ENCODE measurements around the gene SMIM38.
"Not testable (repeated sequence)": the region's sequence is repeated elsewhere in the genome, so short reads cannot be mapped to it uniquely, and the experiment has no call there.

The SMIM38 gene

GRCh38 chr11:69122326-69122629, 33.5 kb upstream of the SMIM38 start:
- no peak for DNase-seq (ENCODE audit: low spot score)

- no peak for DNase-seq (ENCODE audit: low spot score)
Observed at GRCh38 chr11:69122630-69123431, 32.9 kb upstream of the SMIM38 start.

DNA sequence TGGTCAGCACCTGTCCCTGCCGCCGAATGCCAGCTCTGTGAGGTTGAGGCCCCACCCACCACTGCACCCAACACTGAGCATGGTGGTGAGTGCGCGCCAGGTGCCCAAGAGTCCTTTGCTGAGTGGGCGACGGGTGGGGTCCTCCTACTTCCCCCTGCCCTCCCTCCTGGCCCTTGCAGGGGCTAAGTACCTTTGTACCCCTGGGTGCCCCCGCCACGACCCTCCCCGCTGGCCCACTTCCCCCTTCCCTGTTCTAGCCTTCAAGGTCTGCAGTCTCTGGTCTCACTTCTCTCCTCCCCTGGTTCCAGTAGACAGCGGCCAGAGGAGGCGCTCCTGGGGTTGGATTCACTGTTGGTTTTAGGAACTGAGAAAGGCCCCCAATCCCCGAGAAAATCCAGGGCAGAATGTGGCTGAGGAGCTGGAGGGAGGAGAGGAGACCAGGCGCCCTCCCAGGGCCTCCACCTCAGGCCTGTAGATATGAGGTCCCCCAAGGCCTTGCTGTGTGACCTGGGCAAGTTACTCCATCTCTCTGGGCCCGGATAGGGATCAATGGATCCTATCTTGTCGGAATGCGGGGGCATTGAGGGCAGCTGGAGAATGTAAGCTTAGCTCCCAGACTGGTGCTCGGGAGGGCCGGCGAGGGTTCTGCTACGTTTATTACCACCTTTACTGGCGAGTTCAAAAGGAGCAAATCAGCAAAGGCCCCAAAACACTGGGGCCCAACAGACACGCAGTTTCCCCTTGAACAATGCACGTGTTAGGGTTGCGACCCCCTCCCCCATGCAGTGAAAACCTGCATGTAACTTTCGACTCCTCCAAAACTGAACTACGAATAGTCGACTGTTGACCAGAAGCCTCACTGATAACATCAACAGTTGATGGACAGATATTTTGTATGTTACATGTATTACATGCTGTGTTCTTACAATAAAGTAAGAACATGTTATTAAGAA, 31.9 kb upstream of the SMIM38 start:
- DNase-seq (ENCODE audit: low spot score) = no peak

GRCh38 chr11:69125861-69126260, 29.9 kb upstream of the SMIM38 start:
- DNase-seq (ENCODE audit: low spot score) = no peak

DNA sequence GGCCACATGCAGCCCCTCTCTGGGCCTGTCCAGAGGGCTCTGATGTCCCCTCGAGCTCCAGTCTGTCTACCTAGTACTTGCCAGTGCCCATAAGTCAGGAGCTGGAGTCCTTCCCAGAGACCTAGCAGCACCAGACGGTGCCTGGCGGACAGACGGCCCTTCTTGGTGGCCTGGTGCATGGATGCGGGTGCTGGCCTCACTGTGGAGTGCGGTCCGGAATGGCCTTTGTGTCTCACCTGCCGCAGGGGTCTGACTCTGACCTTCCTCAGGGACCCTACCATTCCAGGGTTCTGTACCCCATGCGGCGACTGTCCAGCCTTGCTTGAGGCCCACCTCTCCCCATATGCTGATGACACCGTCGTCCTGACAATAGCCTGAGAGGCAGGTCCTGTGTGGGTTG, 29.4 kb upstream of the SMIM38 start:
- no peak for DNase-seq (ENCODE audit: low spot score)

- no peak for DNase-seq (ENCODE audit: low spot score)
Observed at GRCh38 chr11:69127081-69127850, 28.5 kb upstream of the SMIM38 start.

DNA sequence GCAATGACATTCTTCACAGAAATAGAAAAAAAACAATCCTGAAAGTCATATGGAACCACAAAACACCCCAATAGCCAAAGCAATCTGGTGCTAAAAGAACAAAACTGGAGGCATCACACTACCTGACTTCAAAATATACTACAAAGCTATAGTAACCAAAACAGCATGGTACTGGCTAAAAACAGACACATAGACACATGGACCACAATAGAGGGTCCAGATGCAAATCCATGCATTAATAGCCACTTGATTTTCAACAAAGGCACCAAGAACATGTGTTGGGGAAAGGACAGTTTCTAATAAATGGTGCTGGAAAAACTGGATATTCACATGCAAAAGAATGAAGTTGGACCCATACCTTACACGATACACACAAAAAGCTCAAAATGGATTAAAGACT, 27.9 kb upstream of the SMIM38 start:
- no peak for DNase-seq (ENCODE audit: low spot score)

DNA sequence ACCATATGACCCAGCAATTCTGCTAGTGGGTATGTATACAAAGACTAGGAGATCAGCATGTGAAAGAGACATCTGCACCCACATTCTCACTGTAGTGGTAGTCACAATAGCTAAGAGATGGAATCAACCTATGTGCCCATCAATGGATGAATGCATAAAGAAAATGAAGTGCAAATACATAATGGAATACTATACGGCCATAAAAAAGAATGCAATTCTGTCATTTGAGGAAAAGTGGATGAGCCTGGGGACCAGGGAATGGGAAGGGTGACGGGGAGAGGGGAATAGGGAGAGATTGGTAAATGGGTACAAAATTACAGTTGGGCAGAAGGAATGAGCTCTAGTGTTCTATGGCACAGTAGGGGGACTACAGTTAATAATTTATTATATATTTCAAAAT, 26.7 kb upstream of the SMIM38 start:
- DNase-seq (ENCODE audit: low spot score) = no peak

DNA sequence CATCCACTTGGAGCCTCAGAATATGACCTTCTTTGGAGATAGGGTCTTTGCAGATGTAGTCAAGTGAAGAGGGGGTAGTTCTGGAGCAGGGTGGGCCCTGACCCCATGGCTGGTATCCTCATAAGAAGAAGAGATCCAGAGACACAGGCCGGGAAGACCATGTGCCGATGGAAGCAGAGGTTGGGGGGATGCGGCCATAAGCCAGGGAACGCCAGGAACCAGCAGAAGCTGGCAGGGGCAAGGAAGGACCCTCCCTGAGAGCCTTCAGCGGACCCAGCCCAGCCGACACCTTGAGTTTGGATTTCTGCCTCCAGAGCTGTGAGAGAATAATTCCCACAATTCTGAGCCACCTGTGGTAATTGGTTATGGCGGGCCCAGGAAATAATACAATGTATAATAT, 26.1 kb upstream of the SMIM38 start:
- DNase-seq (ENCODE audit: low spot score) = no peak

GRCh38 chr11:69130654-69131053, 25.1 kb upstream of the SMIM38 start:
- no peak for DNase-seq (ENCODE audit: low spot score)

DNA sequence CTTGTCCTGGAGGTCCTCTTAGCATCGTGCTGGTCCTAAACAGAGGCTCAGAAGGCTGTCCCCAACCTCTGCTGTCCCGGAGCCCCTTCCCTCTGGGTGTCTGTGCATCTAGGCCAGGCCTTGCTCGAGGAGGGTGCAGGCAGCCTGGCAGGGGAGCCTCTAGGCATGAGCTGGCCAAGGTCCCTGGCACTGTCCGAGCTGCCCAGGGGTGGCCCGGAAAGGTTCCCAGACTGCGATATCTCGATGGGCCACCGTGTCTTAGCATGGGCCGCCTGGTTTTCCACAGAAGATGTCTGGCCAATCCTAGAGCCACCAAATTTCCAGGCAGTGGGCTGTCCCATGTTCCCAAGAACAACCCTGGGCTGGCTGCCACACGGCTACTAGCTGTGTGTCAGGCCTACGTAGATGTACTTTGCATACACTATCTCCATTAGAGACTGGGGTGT, 24.6 kb upstream of the SMIM38 start:
- DNase-seq (ENCODE audit: low spot score) = no peak

DNA sequence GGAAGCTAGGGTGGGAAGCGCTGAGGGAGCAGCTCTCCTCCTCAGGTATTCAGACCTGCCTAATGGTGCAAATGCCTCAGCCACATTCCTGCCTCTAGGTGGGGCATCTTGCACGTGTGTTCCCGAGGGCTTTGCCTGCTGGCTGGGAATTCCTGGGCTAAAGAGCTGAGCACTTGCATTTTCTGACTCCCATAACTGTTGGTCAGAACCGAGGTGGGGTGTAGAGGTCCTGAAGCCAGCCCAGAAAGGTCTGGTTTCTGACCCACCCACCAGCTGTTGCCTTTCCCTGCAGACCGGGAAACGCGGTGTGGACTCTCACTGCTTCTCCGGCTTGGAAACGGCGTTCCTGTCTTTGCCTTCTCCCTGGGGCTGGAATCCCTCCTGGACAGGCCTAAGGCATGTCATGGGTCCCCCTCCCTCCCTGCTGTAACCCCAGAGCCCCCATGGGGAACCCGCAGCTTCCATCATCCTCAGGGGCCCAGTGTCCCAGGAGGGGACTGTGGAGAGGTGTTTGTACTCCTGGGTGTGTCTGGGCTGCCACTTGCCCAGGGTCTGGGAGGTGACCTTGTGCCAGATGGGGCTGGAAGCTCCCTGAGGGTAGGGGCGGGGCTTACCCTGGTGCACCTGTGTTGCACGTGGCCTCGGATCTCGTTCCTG, 24.0 kb upstream of the SMIM38 start:
- no peak for DNase-seq (ENCODE audit: low spot score)

DNA sequence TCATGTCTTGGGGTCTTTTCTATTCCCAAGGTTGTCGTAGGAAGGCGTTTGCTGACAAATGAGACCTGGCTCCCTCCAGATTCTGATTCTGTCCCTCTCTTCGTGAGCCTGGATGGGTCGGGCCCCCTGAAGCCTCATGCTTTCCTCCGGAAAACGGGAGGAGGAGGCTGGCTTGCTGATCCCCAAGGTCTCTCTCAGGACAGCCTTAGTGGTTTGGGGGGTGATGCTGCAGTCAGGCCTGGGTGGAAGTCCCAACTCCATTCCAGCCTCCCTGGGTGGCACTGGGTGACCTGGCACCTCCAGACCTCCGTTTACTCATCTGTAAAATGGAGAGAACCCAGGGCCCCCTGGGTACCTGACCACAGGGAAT, 23.4 kb upstream of the SMIM38 start:
- DNase-seq (ENCODE audit: low spot score) = no peak

GRCh38 chr11:69133251-69133650, 22.5 kb upstream of the SMIM38 start:
- DNase-seq (ENCODE audit: low spot score) = no peak

DNA sequence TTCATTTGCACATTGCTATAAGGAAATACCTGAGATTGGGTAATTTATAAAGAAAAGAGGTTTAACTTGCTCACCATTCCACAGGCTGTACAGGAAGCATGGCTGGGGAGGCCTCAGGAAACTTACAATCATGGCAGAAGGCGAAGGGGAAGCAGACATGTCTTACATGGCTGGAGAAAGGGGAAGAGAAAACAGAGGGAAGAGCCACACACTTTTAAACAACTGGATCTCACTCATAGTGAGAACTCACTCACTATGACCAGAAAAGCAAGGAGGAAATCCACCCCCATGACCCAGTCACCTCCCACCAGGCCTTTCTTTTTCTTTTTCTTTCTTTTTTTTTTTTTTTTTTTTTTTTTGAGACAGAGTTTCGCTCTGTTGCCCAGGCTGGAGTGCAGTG, 21.6 kb upstream of the SMIM38 start:
- not testable (repeated sequence) for DNase-seq (ENCODE audit: low spot score)

DNA sequence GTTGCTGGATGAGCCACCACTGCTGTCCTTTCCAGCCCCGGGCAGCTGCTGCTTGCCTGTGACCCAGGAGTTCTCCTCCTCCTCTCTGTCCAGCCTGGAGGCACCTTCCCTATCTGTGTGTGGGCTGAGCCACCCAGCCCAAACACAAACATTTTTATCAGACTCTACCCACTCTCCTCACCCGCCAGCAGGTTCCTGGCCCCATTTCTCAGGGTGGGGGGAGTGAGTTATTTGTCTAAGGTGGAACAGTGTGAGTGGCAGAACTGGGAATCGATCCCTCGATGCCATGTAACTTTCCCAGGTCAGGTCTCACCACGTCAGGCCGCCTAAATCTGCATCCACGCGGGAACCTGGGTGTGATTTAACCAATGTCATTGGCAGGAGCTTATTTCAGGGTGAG, 20.8 kb upstream of the SMIM38 start:
- no peak for DNase-seq (ENCODE audit: low spot score)

GRCh38 chr11:69135420-69136363, 20.0 kb upstream of the SMIM38 start:
- no peak for DNase-seq (ENCODE audit: low spot score)

GRCh38 chr11:69136471-69136870, 19.3 kb upstream of the SMIM38 start:
- DNase-seq (ENCODE audit: low spot score) = no peak

GRCh38 chr11:69137151-69137844, 18.4 kb upstream of the SMIM38 start:
- DNase-seq (ENCODE audit: low spot score) = no peak

GRCh38 chr11:69138265-69138664, 17.5 kb upstream of the SMIM38 start:
- no peak for DNase-seq (ENCODE audit: low spot score)
